Liver (tissue), 9 donors: ENCODE measurements around the gene LRRC27. TPM values are rescaled to one million over a fixed set of nuclear protein-coding genes. Genes with fewer than 3 reads are reported as not detected.

ENCODE experiments used
- DNase-seq: peaks from one replicate; pipeline ENCODE4 v3.0.0-alpha.2; 2017; ENCODE audit warnings: low spot score
- H3K27ac ChIP-seq, 2 donors: one replicate each; pipeline ENCODE4 v1.7.0; 2013; ENCODE audit warnings: inconsistent platforms in 2 of 2, low read length in 2 of 2, control low read depth in 1 of 2, low read depth in 1 of 2, mild to moderate bottlenecking in 1 of 2
- H3K27me3 ChIP-seq, 4 donors: one replicate each; pipeline versions ENCODE4 v1.6.1 to v1.7.0; 2013; ENCODE audit warnings: low read length in 3 of 4, inconsistent platforms in 1 of 4, mild to moderate bottlenecking in 1 of 4, moderate library complexity in 1 of 4; ENCODE audit not compliant: control insufficient read depth in 4 of 4, insufficient read depth in 4 of 4
- H3K36me3 ChIP-seq, 4 donors: one replicate each; pipeline versions ENCODE4 v1.6.1 to v1.7.0; 2013; ENCODE audit warnings: low read length in 3 of 4, mild to moderate bottlenecking in 3 of 4, low read depth in 1 of 4, moderate library complexity in 1 of 4; ENCODE audit not compliant: control insufficient read depth in 4 of 4, insufficient read depth in 3 of 4
- H3K4me1 ChIP-seq, 4 donors: one replicate each; pipeline versions ENCODE4 v1.6.1 to v1.7.0; 2013; ENCODE audit warnings: low read length in 3 of 4, mild to moderate bottlenecking in 3 of 4, moderate library complexity in 1 of 4; ENCODE audit not compliant: control insufficient read depth in 4 of 4, insufficient read depth in 4 of 4
- H3K4me3 ChIP-seq, 3 donors: one replicate each; pipeline versions ENCODE4 v1.6.1 to v1.7.0; 2013; ENCODE audit warnings: low read length in 3 of 3, control low read depth in 1 of 3, low read depth in 1 of 3, mild to moderate bottlenecking in 1 of 3
- H3K9ac ChIP-seq, 2 donors: one replicate each; pipeline ENCODE4 v1.7.0; 2013; ENCODE audit warnings: low read length in 2 of 2, mild to moderate bottlenecking in 2 of 2, moderate library complexity in 2 of 2, control low read depth in 1 of 2, low read depth in 1 of 2
- H3K9me3 ChIP-seq, 4 donors: one replicate each; pipeline versions ENCODE4 v1.6.1 to v1.7.0; 2013; ENCODE audit warnings: low read length in 3 of 4; ENCODE audit not compliant: control insufficient read depth in 4 of 4
- EGR1 ChIP-seq, 2 donors: IDR thresholded peaks; 2 replicates each; pipeline ENCODE4 v1.6.1; 2016 to 2018; ENCODE audit warnings: antibody characterized with exemption in 2 of 2, low read depth in 2 of 2
- FOXA2 ChIP-seq: IDR thresholded peaks from 2 replicates; pipeline ENCODE4 v1.6.1; 2016; ENCODE audit warnings: antibody characterized with exemption
- GABPA ChIP-seq, 2 donors: IDR thresholded peaks in 1 of 2; conservative IDR thresholded peaks in 1 of 2; 2 replicates each; pipeline ENCODE4 v1.6.1; 2016; ENCODE audit warnings: antibody characterized with exemption in 2 of 2, mild to moderate bottlenecking in 1 of 2, moderate library complexity in 1 of 2
- JUND ChIP-seq, 2 donors: IDR thresholded peaks; 2 replicates each; pipeline ENCODE4 v1.6.1; 2016; ENCODE audit warnings: antibody characterized with exemption in 2 of 2
- MAX ChIP-seq: IDR thresholded peaks from 2 replicates; pipeline ENCODE4 v1.6.1; 2016; ENCODE audit warnings: antibody characterized with exemption
- NR2F2 ChIP-seq: IDR thresholded peaks from 2 replicates; pipeline ENCODE4 v1.6.1; 2016; ENCODE audit warnings: antibody characterized with exemption
- RAD21 ChIP-seq, 2 donors: IDR thresholded peaks; 2 replicates each; pipeline ENCODE4 v1.6.1; 2016; ENCODE audit warnings: antibody characterized with exemption in 2 of 2, mild to moderate bottlenecking in 2 of 2
- REST ChIP-seq: IDR thresholded peaks from 2 replicates; pipeline ENCODE4 v1.6.1; 2016; ENCODE audit warnings: antibody characterized with exemption, mild to moderate bottlenecking
- RXRA ChIP-seq, 2 donors: IDR thresholded peaks; 2 replicates each; pipeline ENCODE4 v1.6.1; 2017 to 2018; ENCODE audit warnings: antibody characterized with exemption in 2 of 2, mild to moderate bottlenecking in 1 of 2
- SP1 ChIP-seq: IDR thresholded peaks from 2 replicates; pipeline ENCODE4 v1.6.1; 2018; ENCODE audit warnings: antibody characterized with exemption, mild to moderate bottlenecking
- ZBTB33 ChIP-seq: IDR thresholded peaks from 2 replicates; pipeline ENCODE4 v1.6.1; 2016; ENCODE audit warnings: antibody characterized with exemption
- WGBS: extraction: QIAGEN DNeasy Blood & Tissue Kit; methylation state at CpG from one replicate; pipeline ENCODE4 v1.1.7; 2013; 5-methylcytosine and 5-hydroxymethylcytosine counted together
- polyA plus RNA-seq, 2 donors: library from polyadenylated mRNA; stranded (reverse) in 1 of 2; unstranded in 1 of 2; fragments of 200-250 nt in 1 of 2; fragments of >200 nt in 1 of 2; fragmentation: Nextera tagmentation in 1 of 2; extraction: Ambion mirVana in 1 of 2; gene quantifications; one replicate each; pipeline versions ENCODE4 v1.2.1 to v1.2.3, GENCODE V29; 2013 to 2015
- total RNA-seq, 2 donors: library from RNA; depleted of rRNA; stranded (reverse); fragments of >200 nt; gene quantifications; one replicate each; pipeline ENCODE4 v1.2.3, GENCODE V29; 2014
- TF ChIP-seq, protein P1 (sequence below): fragments of 150-350 bp; IDR thresholded peaks from 2 replicates; pipeline ENCODE4 v1.5.1; 2017; ENCODE audit warnings: improper control_type of control experiment, low read depth, low read length; ENCODE audit not compliant: missing input control
- donor health status: healthy.
- donor health status: healthy.
- donor health status: healthy.
- donor health status: healthy.
- donor health status: healthy.

LRRC27 gene
- total and polyA plus RNA-seq, 4 donors = 1.8 to 2.8 (median 2.6) TPM

DNA sequence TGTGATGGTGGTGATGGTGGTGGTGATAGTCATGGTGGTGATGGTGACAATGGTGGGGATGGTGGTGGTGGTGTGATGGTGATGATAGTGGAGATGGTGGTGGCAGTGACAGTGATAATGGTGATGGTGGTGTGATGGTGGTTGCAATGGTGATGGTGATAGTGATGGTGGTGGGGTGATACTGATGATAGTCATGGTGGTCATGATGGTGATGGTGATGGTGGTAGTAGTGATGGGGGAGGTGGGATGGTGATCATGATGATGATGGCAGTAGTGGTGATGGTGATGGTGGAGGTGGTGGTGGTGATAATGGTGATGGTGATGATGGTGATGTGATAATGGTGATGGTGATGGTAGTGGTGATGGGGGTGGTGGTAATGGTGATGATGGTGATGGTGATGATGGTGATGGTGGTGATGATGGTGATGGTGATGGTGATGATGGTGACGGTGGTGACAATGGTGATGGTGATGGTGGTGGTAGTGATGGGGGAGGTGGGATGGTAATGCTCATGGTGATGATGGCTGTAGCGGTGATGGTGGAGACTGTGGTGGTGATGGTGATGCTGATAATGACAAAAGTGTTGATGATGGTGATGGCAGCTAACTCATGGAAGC lies 60.3 kb downstream of the LRRC27 start:
- H3K9ac ChIP-seq = no peak overlapping the region
- H3K36me3 ChIP-seq = no peaks in the 10 kb centered on the region
- H3K4me3 ChIP-seq = no peak overlapping the region
- no peaks in the 10 kb centered on the region for H3K27me3 ChIP-seq
- 87% methylated on average over 2 of the region's 2 CpGs for WGBS
- no peak overlapping the region for H3K27ac ChIP-seq
- no peak for DNase-seq
- H3K4me1 ChIP-seq = peaks cover 0 to 17% (median 6%) of the 10 kb centered on the region in 4 donors
- H3K9me3 ChIP-seq = no peaks in the 10 kb centered on the region
- TF ChIP-seq RXRA (IDR thresholded peaks at IDR 0.05) (no peak), REST (no peak), NR2F2 (no peak), GABPA (IDR thresholded peaks at IDR 0.05 in 1 of 2, conservative IDR thresholded peaks at IDR 0.05 in 1 of 2) (no peak), ZBTB33 (no peak), RAD21 (IDR thresholded peaks at IDR 0.05) (no peak), MAX (no peak), FOXA2 (no peak), SP1 (no peak), JUND (IDR thresholded peaks at IDR 0.05) (no peak)

GRCh38 chr10:132392811-132393694 lies 61.1 kb downstream of the LRRC27 start:
- Histone ChIP-seq H3K27ac (no peak overlapping the region), H3K4me3 (no peak overlapping the region), H3K4me1 (peaks cover 1 to 19% (median 7%) of the 10 kb centered on the region in 4 donors), H3K36me3 (no peaks in the 10 kb centered on the region), H3K9me3 (no peaks in the 10 kb centered on the region), H3K27me3 (no peaks in the 10 kb centered on the region), H3K9ac (no peak overlapping the region)
- TF ChIP-seq, protein P1, sequence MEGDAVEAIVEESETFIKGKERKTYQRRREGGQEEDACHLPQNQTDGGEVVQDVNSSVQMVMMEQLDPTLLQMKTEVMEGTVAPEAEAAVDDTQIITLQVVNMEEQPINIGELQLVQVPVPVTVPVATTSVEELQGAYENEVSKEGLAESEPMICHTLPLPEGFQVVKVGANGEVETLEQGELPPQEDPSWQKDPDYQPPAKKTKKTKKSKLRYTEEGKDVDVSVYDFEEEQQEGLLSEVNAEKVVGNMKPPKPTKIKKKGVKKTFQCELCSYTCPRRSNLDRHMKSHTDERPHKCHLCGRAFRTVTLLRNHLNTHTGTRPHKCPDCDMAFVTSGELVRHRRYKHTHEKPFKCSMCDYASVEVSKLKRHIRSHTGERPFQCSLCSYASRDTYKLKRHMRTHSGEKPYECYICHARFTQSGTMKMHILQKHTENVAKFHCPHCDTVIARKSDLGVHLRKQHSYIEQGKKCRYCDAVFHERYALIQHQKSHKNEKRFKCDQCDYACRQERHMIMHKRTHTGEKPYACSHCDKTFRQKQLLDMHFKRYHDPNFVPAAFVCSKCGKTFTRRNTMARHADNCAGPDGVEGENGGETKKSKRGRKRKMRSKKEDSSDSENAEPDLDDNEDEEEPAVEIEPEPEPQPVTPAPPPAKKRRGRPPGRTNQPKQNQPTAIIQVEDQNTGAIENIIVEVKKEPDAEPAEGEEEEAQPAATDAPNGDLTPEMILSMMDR = no peak
- no peak for TF ChIP-seq EGR1 (IDR thresholded peaks at IDR 0.05; ENCODE audit: low read depth in 2 of 2)
- no peak for DNase-seq
- 88% methylated on average over 12 of the region's 12 CpGs for WGBS
